Body of pancreas (tissue), 4 donors: ENCODE results near the gene COL6A3.

ENCODE experiments used
- POLR2A ChIP-seq, 3 donors: fragments of 450-650 bp; IDR thresholded peaks; one replicate each; pipeline ENCODE4 v1.6.1; 2016; ENCODE audit warnings: antibody characterized with exemption in 3 of 3, mild to moderate bottlenecking in 2 of 3
- TF ChIP-seq, protein P1 (sequence below), 7 experiments: fragments of 450-650 bp in 4 of 7; fragments of 200-600 bp in 3 of 7; sonication (generic) in 3 of 7; IDR thresholded peaks; one replicate each; pipeline ENCODE4 v1.5.1; 2016 to 2019; ENCODE audit warnings: antibody characterized with exemption in 7 of 7

DNA sequence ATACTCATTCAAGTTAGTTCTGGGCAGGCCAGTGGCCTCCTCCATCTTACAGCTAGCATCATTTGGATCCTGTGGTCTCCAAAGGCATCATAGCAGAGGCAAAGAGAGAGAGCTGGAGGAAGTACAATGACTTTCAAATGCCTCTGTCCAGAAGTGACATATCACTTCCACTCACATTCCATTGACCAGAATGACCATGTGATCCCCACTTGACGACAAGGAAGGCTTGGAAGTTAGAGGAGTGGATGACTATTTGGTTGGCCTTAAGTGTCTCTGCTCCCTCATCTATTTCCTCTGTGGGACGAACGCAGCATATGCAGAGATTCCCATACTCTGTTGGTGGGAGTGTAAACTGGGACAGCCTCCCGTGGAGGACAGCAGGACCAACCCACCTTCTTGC lies 45.3 kb upstream of the COL6A3 start:
- TF ChIP-seq, protein P1, sequence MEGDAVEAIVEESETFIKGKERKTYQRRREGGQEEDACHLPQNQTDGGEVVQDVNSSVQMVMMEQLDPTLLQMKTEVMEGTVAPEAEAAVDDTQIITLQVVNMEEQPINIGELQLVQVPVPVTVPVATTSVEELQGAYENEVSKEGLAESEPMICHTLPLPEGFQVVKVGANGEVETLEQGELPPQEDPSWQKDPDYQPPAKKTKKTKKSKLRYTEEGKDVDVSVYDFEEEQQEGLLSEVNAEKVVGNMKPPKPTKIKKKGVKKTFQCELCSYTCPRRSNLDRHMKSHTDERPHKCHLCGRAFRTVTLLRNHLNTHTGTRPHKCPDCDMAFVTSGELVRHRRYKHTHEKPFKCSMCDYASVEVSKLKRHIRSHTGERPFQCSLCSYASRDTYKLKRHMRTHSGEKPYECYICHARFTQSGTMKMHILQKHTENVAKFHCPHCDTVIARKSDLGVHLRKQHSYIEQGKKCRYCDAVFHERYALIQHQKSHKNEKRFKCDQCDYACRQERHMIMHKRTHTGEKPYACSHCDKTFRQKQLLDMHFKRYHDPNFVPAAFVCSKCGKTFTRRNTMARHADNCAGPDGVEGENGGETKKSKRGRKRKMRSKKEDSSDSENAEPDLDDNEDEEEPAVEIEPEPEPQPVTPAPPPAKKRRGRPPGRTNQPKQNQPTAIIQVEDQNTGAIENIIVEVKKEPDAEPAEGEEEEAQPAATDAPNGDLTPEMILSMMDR (IDR thresholded peaks at IDR 0.05), result no peak
- no peak for TF ChIP-seq POLR2A (IDR thresholded peaks at IDR 0.05)
